ENCODE measurements around the gene HBD. TPM values are rescaled to one million over a fixed set of nuclear protein-coding genes. Genes with fewer than 3 reads are reported as not detected.

Gene HBD
- polyA plus RNA-seq, 1 experiment: 42.2 TPM

DNA sequence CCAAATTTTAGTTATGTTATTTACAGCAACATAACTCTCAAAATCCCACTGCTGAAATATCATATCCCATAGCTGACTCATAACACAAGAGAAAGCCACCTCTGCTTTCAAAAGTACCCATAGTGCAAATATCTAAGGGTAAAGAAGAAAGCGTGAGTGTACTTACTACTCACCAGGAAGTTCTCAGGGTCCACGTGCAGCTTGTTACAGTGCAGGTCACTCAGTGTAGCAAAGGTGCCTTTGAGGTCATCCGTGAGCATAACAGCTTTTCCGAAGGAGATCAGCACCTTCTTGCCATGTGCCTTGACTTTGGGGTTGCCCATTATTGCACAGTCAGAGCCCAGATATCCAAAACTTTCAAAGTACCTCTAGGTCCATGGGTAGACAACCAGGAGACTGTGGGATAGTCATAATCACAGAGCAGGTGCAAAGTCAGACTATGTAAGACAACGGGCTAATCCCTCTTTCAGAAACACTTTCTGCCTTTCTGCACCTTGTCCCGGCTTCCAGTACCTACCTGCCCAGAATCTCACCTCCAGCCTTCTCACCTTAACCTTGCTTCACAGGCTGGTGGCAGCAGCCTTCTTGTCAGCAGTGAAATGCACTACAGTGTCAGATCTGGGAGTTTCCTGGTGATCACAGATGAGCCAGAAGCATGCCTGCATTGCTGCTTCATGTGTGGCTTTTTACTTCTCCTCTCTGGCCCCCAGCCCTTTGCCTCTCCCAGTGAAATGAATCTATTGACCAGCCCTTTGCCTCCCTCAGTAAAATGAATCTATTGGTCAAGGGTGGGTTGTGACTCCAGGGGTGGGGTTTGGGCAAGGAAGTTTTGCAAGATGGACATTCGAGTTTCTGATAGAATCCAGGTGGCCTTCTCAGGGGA, 8.9 kb upstream of the HBD start:
- POLR2A ChIA-PET: no interaction called here
- H3K4me3 ChIP-seq (ENCODE audit: low read depth, low read length): no peak overlapping the region
- H3K9me3 ChIP-seq (ENCODE audit: control insufficient read depth, insufficient read depth, low read length): no peaks in the 10 kb centered on the region
- CTCF ChIA-PET: no interaction called here
- no peak for DNase-seq (ENCODE audit: low read depth, low spot score)
- H3K27ac ChIP-seq (ENCODE audit: low read depth, low read length): no peak overlapping the region
- no peaks in the 10 kb centered on the region for H3K27me3 ChIP-seq (ENCODE audit: control insufficient read depth, insufficient read depth, low read length)
- TF ChIP-seq, protein P1, sequence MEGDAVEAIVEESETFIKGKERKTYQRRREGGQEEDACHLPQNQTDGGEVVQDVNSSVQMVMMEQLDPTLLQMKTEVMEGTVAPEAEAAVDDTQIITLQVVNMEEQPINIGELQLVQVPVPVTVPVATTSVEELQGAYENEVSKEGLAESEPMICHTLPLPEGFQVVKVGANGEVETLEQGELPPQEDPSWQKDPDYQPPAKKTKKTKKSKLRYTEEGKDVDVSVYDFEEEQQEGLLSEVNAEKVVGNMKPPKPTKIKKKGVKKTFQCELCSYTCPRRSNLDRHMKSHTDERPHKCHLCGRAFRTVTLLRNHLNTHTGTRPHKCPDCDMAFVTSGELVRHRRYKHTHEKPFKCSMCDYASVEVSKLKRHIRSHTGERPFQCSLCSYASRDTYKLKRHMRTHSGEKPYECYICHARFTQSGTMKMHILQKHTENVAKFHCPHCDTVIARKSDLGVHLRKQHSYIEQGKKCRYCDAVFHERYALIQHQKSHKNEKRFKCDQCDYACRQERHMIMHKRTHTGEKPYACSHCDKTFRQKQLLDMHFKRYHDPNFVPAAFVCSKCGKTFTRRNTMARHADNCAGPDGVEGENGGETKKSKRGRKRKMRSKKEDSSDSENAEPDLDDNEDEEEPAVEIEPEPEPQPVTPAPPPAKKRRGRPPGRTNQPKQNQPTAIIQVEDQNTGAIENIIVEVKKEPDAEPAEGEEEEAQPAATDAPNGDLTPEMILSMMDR (IDR thresholded peaks at IDR 0.05; ENCODE audit: low read depth, low read length): no peak

- no peak overlapping the region for H3K27ac ChIP-seq (ENCODE audit: low read depth, low read length)
- ChIA-PET CTCF (no interaction called here), POLR2A (no interaction called here)
- TF ChIP-seq, protein P1 (IDR thresholded peaks at IDR 0.05; ENCODE audit: low read depth, low read length): no peak
- H3K9me3 ChIP-seq (ENCODE audit: control insufficient read depth, insufficient read depth, low read length): no peaks in the 10 kb centered on the region
- DNase-seq (ENCODE audit: low read depth, low spot score): no peak
- no peak overlapping the region for H3K4me3 ChIP-seq (ENCODE audit: low read depth, low read length)
- H3K27me3 ChIP-seq (ENCODE audit: control insufficient read depth, insufficient read depth, low read length): no peaks in the 10 kb centered on the region
Observed at GRCh38 chr11:5242208-5242607, 7.9 kb upstream of the HBD start.

DNA sequence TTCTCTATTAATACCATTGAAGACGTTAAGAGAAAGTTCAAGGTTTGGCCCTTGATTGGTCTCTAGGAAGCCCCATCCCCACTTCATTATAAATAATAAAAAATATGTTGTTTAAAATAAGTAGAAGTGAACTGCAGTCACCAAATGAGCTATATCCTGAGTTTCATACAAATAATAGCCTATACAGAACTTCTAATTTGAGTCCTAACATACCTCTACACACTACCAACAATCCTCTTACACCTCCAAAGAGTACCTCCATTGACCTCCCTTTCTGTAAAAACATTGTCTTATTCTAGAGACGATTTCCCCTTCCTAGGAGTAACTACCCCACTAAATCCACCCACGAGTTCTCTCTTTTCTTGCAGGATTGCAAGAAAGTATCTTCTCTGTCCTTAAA, 7.2 kb upstream of the HBD start:
- no peaks in the 10 kb centered on the region for H3K27me3 ChIP-seq (ENCODE audit: control insufficient read depth, insufficient read depth, low read length)
- no peaks in the 10 kb centered on the region for H3K9me3 ChIP-seq (ENCODE audit: control insufficient read depth, insufficient read depth, low read length)
- DNase-seq (ENCODE audit: low read depth, low spot score): no peak
- TF ChIP-seq, protein P1 (IDR thresholded peaks at IDR 0.05; ENCODE audit: low read depth, low read length): no peak
- H3K4me3 ChIP-seq (ENCODE audit: low read depth, low read length): no peak overlapping the region
- CTCF ChIA-PET: interaction anchor here (1.5 kb wide), 1 partner anchor 37 kb away, joined by 8 read pairs; no protein-coding TSS in a partner anchor
- POLR2A ChIA-PET: no interaction called here
- no peak overlapping the region for H3K27ac ChIP-seq (ENCODE audit: low read depth, low read length)

GRCh38 chr11:5240458-5240857, 6.2 kb upstream of the HBD start:
- POLR2A ChIA-PET: no interaction called here
- CTCF ChIA-PET: interaction anchor here (1.5 kb wide), 1 partner anchor 36 kb away, joined by 8 read pairs; no protein-coding TSS in a partner anchor
- Histone ChIP-seq H3K9me3 (ENCODE audit: control insufficient read depth, insufficient read depth, low read length) (no peaks in the 10 kb centered on the region), H3K27me3 (ENCODE audit: control insufficient read depth, insufficient read depth, low read length) (no peaks in the 10 kb centered on the region), H3K4me3 (ENCODE audit: low read depth, low read length) (no peak overlapping the region), H3K27ac (ENCODE audit: low read depth, low read length) (no peak overlapping the region)
- TF ChIP-seq, protein P1 (IDR thresholded peaks at IDR 0.05; ENCODE audit: low read depth, low read length): no peak
- DNase-seq (ENCODE audit: low read depth, low spot score): no peak

GRCh38 chr11:5240056-5240455, 5.8 kb upstream of the HBD start:
- CTCF ChIA-PET: interaction anchor here (1.5 kb wide), 1 partner anchor 36 kb away, joined by 8 read pairs; no protein-coding TSS in a partner anchor
- POLR2A ChIA-PET: no interaction called here
- Histone ChIP-seq H3K4me3 (ENCODE audit: low read depth, low read length) (no peak overlapping the region), H3K27ac (ENCODE audit: low read depth, low read length) (no peak overlapping the region), H3K27me3 (ENCODE audit: control insufficient read depth, insufficient read depth, low read length) (no peaks in the 10 kb centered on the region), H3K9me3 (ENCODE audit: control insufficient read depth, insufficient read depth, low read length) (no peaks in the 10 kb centered on the region)
- no peak for DNase-seq (ENCODE audit: low read depth, low spot score)
- TF ChIP-seq, protein P1 (IDR thresholded peaks at IDR 0.05; ENCODE audit: low read depth, low read length): no peak

Data from AG04450 (cell line).